Endodermal cell (in vitro differentiated cells): ENCODE results near the gene AKAP13. TPM values are rescaled to one million over a fixed set of nuclear protein-coding genes. Genes with fewer than 3 reads are reported as not detected.

ENCODE experiments used
- DNase-seq: peaks from one replicate; pipeline ENCODE4 v3.0.0-alpha.2; 2017
- H3K27ac ChIP-seq: 2 replicates; pipeline ENCODE4 v1.5.1; 2013; ENCODE audit warnings: mild to moderate bottlenecking, low read depth, low read length, moderate library complexity
- H3K27me3 ChIP-seq: 2 replicates; pipeline ENCODE4 v1.6.1; 2013; ENCODE audit warnings: mild to moderate bottlenecking, low read length, moderate library complexity; ENCODE audit not compliant: insufficient read depth, control insufficient read depth, poor library complexity, severe bottlenecking
- H3K36me3 ChIP-seq: 2 replicates; pipeline ENCODE4 v1.7.0; 2013; ENCODE audit warnings: mild to moderate bottlenecking, low read length, moderate library complexity; ENCODE audit not compliant: control insufficient read depth, insufficient read depth
- H3K4me1 ChIP-seq: one replicate; pipeline ENCODE4 v1.7.0; 2013; ENCODE audit warnings: low read length; ENCODE audit not compliant: control insufficient read depth, insufficient read depth
- H3K4me3 ChIP-seq: 2 replicates; pipeline ENCODE4 v1.5.1; 2013; ENCODE audit warnings: mild to moderate bottlenecking, low read length, moderate library complexity
- H3K9ac ChIP-seq: 2 replicates; pipeline ENCODE4 v1.6.1; 2013; ENCODE audit warnings: mild to moderate bottlenecking, low read length, moderate library complexity; ENCODE audit not compliant: poor library complexity, severe bottlenecking; ENCODE audit errors: extremely low read depth
- H3K9me3 ChIP-seq: 2 replicates; pipeline ENCODE4 v1.6.1; 2013; ENCODE audit warnings: mild to moderate bottlenecking, low read length, moderate library complexity; ENCODE audit not compliant: control insufficient read depth
- H3K27ac Mint-ChIP-seq: 2 replicates; pipeline ENCODE4 v1.8.0; 2020; ENCODE audit warnings: mixed read lengths
- H3K27me3 Mint-ChIP-seq: 2 replicates; pipeline ENCODE4 v1.8.0; 2021; ENCODE audit warnings: mild to moderate bottlenecking, mixed read lengths; ENCODE audit not compliant: insufficient read depth
- H3K36me3 Mint-ChIP-seq: 2 replicates; pipeline ENCODE4 v1.8.0; 2020; ENCODE audit warnings: low read depth, mixed read lengths
- H3K4me1 Mint-ChIP-seq: 2 replicates; pipeline ENCODE4 v1.8.0; 2020; ENCODE audit warnings: mixed read lengths
- H3K4me3 Mint-ChIP-seq: 2 replicates; pipeline ENCODE4 v1.8.0; 2020; ENCODE audit warnings: mild to moderate bottlenecking, moderate library complexity, mixed read lengths
- H3K9me3 Mint-ChIP-seq: 2 replicates; pipeline ENCODE4 v1.8.0; 2020; ENCODE audit warnings: mild to moderate bottlenecking, mixed read lengths
- CTCF ChIP-seq: fragments of 200-600 bp; sonication (generic); conservative IDR thresholded peaks from 2 replicates; pipeline ENCODE4 v1.5.0; 2021; ENCODE audit warnings: antibody characterized with exemption, mild to moderate bottlenecking
- WGBS, 2 experiments: methylation state at CpG; one replicate each; pipeline versions ENCODE4 v1.1.5 to v1.1.7; 2013; ENCODE audit warnings: missing lambda C conversion rate in 2 of 2, mixed read lengths in 1 of 2; ENCODE audit not compliant: insufficient coverage in 1 of 2, insufficient read length in 1 of 2; 5-methylcytosine and 5-hydroxymethylcytosine counted together
- total RNA-seq, 2 donors: library from RNA; stranded (reverse); fragmentation: NEBNext Ultra II Directional in 1 of 2; extraction: Animal tissue kit (Norgen Biotek cat#: 25700) in 1 of 2; gene quantifications; 2 replicates in 1 of 2; 3 replicates in 1 of 2; pipeline ENCODE4 v1.2.1, GENCODE V29; 2021

Gene AKAP13
- total RNA-seq, 2 donors from 2014 or later: 115 to 131 TPM

- H3K4me1 ChIP-seq: peaks cover 8% of the 10 kb centered on the region
- H3K9me3 Mint-ChIP-seq: no peaks in the 10 kb centered on the region
- no peaks in the 10 kb centered on the region for H3K9me3 ChIP-seq
- H3K27me3 Mint-ChIP-seq: no peaks in the 10 kb centered on the region
- TF ChIP-seq CTCF: no peak
- H3K36me3 Mint-ChIP-seq: peaks cover 17% of the 10 kb centered on the region
- no peak overlapping the region for H3K27ac ChIP-seq
- no peaks in the 10 kb centered on the region for H3K27me3 ChIP-seq
- no peak overlapping the region for H3K27ac Mint-ChIP-seq
- H3K4me3 Mint-ChIP-seq: no peak overlapping the region
- H3K9ac ChIP-seq: no peak overlapping the region
- peaks cover 47% of the 10 kb centered on the region for H3K36me3 ChIP-seq
- WGBS, 2 experiments: 80 to 89% methylated on average over 1 to 6 of the region's 7 CpGs
- no peak overlapping the region for H3K4me3 ChIP-seq
- peaks cover 36% of the 10 kb centered on the region for H3K4me1 Mint-ChIP-seq
- DNase-seq: no peak
Measured at GRCh38 chr15:85386261-85386660, 5.9 kb downstream of the AKAP13 start.

- H3K27ac ChIP-seq: no peak overlapping the region
- H3K36me3 Mint-ChIP-seq: peaks cover 17% of the 10 kb centered on the region
- H3K27me3 ChIP-seq: no peaks in the 10 kb centered on the region
- no peak overlapping the region for H3K4me3 ChIP-seq
- no peak for TF ChIP-seq CTCF
- peaks cover 26% of the 10 kb centered on the region for H3K4me1 Mint-ChIP-seq
- H3K4me3 Mint-ChIP-seq: no peak overlapping the region
- no peak for DNase-seq
- H3K27ac Mint-ChIP-seq: no peak overlapping the region
- H3K36me3 ChIP-seq: peaks cover 40% of the 10 kb centered on the region
- no peak overlapping the region for H3K9ac ChIP-seq
- no peaks in the 10 kb centered on the region for H3K9me3 Mint-ChIP-seq
- WGBS, 2 experiments: 85 to 87% methylated on average over 2 to 4 of the region's 5 CpGs
- peaks cover 13% of the 10 kb centered on the region for H3K4me1 ChIP-seq
- H3K27me3 Mint-ChIP-seq: no peaks in the 10 kb centered on the region
- no peaks in the 10 kb centered on the region for H3K9me3 ChIP-seq
Measured at GRCh38 chr15:85388566-85389305, 8.3 kb downstream of the AKAP13 start.

DNA sequence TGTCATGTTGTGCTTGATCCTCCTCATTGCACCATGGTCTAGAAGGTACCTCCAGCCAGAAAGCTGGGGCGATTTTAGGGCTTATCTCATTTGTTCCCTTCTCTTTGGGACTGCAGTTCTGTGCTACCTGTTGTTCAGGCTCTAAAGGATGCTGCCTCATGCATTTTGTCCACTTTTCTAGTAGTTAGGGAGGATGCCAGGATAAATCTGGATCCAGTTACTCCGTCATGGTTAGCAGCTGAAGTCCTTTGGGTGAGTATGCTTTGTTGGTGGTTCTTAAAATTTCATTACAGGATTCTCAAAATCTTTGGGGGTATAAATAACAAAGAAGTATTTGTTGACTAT, 8.9 kb downstream of the AKAP13 start:
- Histone ChIP-seq H3K9me3 (no peaks in the 10 kb centered on the region), H3K27ac (no peak overlapping the region), H3K36me3 (peaks cover 35% of the 10 kb centered on the region), H3K4me3 (no peak overlapping the region), H3K4me1 (peaks cover 18% of the 10 kb centered on the region), H3K27me3 (no peaks in the 10 kb centered on the region), H3K9ac (no peak overlapping the region)
- H3K36me3 Mint-ChIP-seq: peaks cover 17% of the 10 kb centered on the region
- no peak for DNase-seq
- no peaks in the 10 kb centered on the region for H3K27me3 Mint-ChIP-seq
- H3K4me3 Mint-ChIP-seq: no peak overlapping the region
- no peak for TF ChIP-seq CTCF
- H3K27ac Mint-ChIP-seq: no peak overlapping the region
- 76 to 92% methylated on average over 2 of the region's 2 CpGs for WGBS, 2 experiments
- H3K4me1 Mint-ChIP-seq: peaks cover 27% of the 10 kb centered on the region
- no peaks in the 10 kb centered on the region for H3K9me3 Mint-ChIP-seq
